ENCODE data around the gene FGF19. TPM values are rescaled to one million over a fixed set of nuclear protein-coding genes. Genes with fewer than 3 reads are reported as not detected.

Gene FGF19
- total RNA-seq, 4 donors from 2014 or later: not detected

DNA sequence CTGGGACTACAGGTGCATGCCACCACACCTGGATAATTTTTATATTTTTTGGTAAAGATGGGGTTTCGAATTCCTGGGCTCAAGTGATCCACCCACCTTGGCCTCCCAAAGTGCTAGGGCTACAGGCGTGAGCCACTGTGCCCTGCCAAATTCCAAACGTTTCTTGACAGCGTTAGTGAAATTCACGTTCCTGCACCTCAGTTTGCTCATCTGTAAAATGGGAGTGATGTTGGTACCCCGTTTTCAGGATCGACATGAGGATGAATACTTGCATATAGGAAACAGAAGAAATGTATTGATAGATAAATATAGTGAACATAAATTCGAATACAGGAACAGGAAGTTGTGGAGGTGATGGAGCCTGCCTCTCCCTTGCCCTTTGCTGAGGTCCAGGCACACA lies 18.5 kb downstream of the FGF19 start:
- H3K4me1 ChIP-seq: peaks cover 0 to 8% (median 0%) of the 10 kb centered on the region in 3 donors
- intact Hi-C loops (cut with DNase I): loop anchor here (5.0 kb wide), 1 partner anchor 507 kb away; no protein-coding TSS in a partner anchor
- WGBS, 2 donors: 47 to 49% methylated on average over 8 of the region's 8 CpGs
- H3K36me3 ChIP-seq: no peaks in the 10 kb centered on the region
- no peak for DNase-seq
- TF ChIP-seq, protein P1, sequence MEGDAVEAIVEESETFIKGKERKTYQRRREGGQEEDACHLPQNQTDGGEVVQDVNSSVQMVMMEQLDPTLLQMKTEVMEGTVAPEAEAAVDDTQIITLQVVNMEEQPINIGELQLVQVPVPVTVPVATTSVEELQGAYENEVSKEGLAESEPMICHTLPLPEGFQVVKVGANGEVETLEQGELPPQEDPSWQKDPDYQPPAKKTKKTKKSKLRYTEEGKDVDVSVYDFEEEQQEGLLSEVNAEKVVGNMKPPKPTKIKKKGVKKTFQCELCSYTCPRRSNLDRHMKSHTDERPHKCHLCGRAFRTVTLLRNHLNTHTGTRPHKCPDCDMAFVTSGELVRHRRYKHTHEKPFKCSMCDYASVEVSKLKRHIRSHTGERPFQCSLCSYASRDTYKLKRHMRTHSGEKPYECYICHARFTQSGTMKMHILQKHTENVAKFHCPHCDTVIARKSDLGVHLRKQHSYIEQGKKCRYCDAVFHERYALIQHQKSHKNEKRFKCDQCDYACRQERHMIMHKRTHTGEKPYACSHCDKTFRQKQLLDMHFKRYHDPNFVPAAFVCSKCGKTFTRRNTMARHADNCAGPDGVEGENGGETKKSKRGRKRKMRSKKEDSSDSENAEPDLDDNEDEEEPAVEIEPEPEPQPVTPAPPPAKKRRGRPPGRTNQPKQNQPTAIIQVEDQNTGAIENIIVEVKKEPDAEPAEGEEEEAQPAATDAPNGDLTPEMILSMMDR (IDR thresholded peaks at IDR 0.05): no peak
- no peak for TF ChIP-seq POLR2A (IDR thresholded peaks at IDR 0.05)
- no peak overlapping the region for H3K27ac ChIP-seq
- no peaks in the 10 kb centered on the region for H3K9me3 ChIP-seq
- peaks cover 0 to 22% (median 0%) of the 10 kb centered on the region in 4 donors for H3K27me3 ChIP-seq
- H3K4me3 ChIP-seq: no peak overlapping the region

- Histone ChIP-seq H3K9me3 (no peaks in the 10 kb centered on the region), H3K36me3 (no peaks in the 10 kb centered on the region), H3K27me3 (peaks cover 0 to 22% (median 0%) of the 10 kb centered on the region in 4 donors), H3K4me1 (peaks cover 0 to 8% (median 0%) of the 10 kb centered on the region in 3 donors), H3K4me3 (no peak overlapping the region), H3K27ac (no peak overlapping the region)
- WGBS, 2 donors: 67 to 73% methylated on average over 11 of the region's 11 CpGs
- no peak for DNase-seq
- intact Hi-C loops (cut with DNase I): loop anchor here (5.0 kb wide), 2 partner anchors 203 to 508 kb away; no protein-coding TSS in a partner anchor
- TF ChIP-seq, protein P1 (IDR thresholded peaks at IDR 0.05): no peak
- no peak for TF ChIP-seq POLR2A (IDR thresholded peaks at IDR 0.05)
Observed at GRCh38 chr11:69684651-69685050, 19.2 kb downstream of the FGF19 start.

DNA sequence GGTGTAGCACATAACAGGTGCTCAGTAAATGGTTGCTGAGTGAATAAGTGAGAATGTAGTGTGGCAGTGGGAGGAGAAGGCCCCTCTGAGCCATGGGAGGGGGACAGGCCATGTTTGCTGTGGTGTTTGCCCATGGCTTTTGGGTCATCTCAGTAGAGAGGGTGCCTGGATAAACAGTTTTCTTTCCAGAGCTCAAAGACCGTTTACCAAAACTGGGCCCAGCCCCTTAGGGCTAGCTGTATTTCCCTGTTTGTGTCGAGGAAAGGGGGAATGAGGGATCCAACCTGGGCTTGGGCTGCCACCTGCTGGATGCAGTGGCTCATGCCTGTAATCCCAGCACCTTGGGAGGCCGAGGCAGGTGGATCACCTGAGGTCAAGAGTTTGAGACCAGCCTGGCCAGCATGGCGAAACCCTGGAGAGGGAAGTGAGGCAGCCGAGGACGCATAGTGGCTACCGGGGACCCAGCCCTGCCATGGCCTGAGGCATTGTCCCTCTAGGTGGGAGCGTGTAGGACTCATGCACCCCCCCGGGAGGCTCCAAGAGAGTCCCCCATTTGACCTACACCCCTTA lies 20.0 kb downstream of the FGF19 start:
- intact Hi-C loops (cut with DNase I): loop anchor here (5.0 kb wide), 1 partner anchor 203 kb away; no protein-coding TSS in a partner anchor
- no peak overlapping the region for H3K27ac ChIP-seq
- peaks cover 0 to 8% (median 0%) of the 10 kb centered on the region in 3 donors for H3K4me1 ChIP-seq
- DNase-seq: no peak
- 44 to 100% methylated on average over 1 to 5 of the region's 9 CpGs for WGBS, 2 donors
- H3K4me3 ChIP-seq: no peak overlapping the region
- TF ChIP-seq, protein P1 (IDR thresholded peaks at IDR 0.05): peak in 5 of 6 experiments; percentile 43 to 71 (median 55)
- TF ChIP-seq POLR2A (IDR thresholded peaks at IDR 0.05): no peak
- H3K9me3 ChIP-seq: no peaks in the 10 kb centered on the region
- peaks cover 0 to 22% (median 0%) of the 10 kb centered on the region in 4 donors for H3K27me3 ChIP-seq
- no peaks in the 10 kb centered on the region for H3K36me3 ChIP-seq

- Histone ChIP-seq H3K9me3 (no peaks in the 10 kb centered on the region), H3K27ac (no peak overlapping the region), H3K4me1 (peaks cover 0 to 8% (median 0%) of the 10 kb centered on the region in 3 donors), H3K27me3 (peaks cover 0 to 22% (median 0%) of the 10 kb centered on the region in 4 donors), H3K36me3 (no peaks in the 10 kb centered on the region), H3K4me3 (no peak overlapping the region)
- intact Hi-C loops (cut with DNase I): loop anchor here (5.0 kb wide), 1 partner anchor 204 kb away; no protein-coding TSS in a partner anchor
- 87 to 91% methylated on average over 5 to 7 of the region's 7 CpGs for WGBS, 2 donors
- DNase-seq: no peak
- TF ChIP-seq, protein P1 (IDR thresholded peaks at IDR 0.05): no peak
- no peak for TF ChIP-seq POLR2A (IDR thresholded peaks at IDR 0.05)
Observed at GRCh38 chr11:69682681-69683326, 21.0 kb downstream of the FGF19 start.

GRCh38 chr11:69682221-69682620 lies 21.6 kb downstream of the FGF19 start:
- TF ChIP-seq, protein P1 (IDR thresholded peaks at IDR 0.05): no peak
- TF ChIP-seq POLR2A (IDR thresholded peaks at IDR 0.05): no peak
- peaks cover 0 to 8% (median 0%) of the 10 kb centered on the region in 3 donors for H3K4me1 ChIP-seq
- no peaks in the 10 kb centered on the region for H3K9me3 ChIP-seq
- H3K4me3 ChIP-seq: no peak overlapping the region
- H3K36me3 ChIP-seq: no peaks in the 10 kb centered on the region
- intact Hi-C loops (cut with DNase I): loop anchor here (5.0 kb wide), 1 partner anchor 205 kb away; no protein-coding TSS in a partner anchor
- no peak overlapping the region for H3K27ac ChIP-seq
- 79 to 86% methylated on average over 4 to 6 of the region's 6 CpGs for WGBS, 2 donors
- peaks cover 0 to 22% (median 0%) of the 10 kb centered on the region in 4 donors for H3K27me3 ChIP-seq
- no peak for DNase-seq
